GM19043 (cell line): ENCODE results near the gene PREPL.
"Not testable (repeated sequence)": the region's sequence is repeated elsewhere in the genome, so short reads cannot be mapped to it uniquely, and the experiment has no call there.

Source experiments
- ATAC-seq: cut with Tn5 transposase; IDR thresholded peaks from one replicate; pipeline ENCODE4 v1.9.1; 2021; ENCODE audit warnings: low read depth; ENCODE audit not compliant: unreplicated experiment

Gene PREPL

DNA sequence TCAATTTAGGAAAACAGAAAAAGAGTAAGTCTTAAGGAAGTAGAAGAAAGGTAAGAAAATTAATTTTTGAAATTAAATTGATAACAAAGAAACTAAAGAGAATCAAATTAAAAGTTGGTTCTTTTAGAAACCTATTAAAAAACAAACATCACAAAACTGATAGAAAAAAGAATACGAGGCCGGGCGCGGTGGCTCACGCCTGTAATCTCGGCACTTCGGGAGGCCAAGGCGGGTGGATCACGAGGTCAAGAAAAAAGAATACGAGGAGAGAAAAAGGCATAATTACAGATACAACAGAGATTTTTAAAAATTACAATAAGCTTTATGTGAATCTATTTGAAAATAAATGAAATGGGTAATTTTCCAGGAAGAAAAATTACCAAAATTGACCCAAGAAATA lies 11.8 kb downstream of the PREPL start:
- ATAC-seq, result no peak

DNA sequence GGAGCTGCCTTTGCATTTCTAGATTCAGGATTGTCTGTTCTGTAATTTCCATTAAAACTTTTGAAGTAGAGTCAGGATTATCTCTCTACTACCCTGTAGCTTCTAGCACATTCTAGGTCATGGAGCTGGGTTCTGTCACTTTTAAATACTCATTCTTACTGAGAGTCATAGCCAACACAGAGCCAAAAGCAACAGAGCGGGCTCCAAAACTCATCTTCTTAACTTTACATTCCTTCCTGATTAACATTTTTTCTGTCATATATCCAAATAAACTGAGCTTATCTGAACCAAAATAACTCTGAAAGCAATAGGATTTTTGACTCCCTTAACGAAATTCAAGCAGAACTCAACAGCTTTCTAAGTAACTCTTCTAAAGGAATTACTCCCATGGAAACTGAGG lies 12.9 kb downstream of the PREPL start:
- no peak for ATAC-seq

DNA sequence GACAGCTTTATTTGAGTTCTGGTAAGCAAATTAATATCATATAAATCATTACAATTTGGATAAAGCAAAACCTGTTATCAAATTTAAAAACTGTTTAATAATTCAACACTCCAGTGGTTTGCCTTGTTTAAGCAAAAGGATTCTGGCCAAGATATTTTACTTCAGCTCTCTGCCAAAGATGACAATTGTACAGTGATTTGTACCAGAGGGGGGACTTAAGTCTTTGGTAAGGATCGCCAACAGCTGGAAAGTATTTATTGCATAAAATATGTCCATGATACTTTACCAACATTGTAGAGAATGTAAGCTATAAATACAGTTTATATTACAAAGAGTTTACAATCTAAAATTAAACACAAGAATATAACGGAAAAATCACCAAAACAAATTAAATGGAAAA lies 13.8 kb downstream of the PREPL start:
- no peak for ATAC-seq

DNA sequence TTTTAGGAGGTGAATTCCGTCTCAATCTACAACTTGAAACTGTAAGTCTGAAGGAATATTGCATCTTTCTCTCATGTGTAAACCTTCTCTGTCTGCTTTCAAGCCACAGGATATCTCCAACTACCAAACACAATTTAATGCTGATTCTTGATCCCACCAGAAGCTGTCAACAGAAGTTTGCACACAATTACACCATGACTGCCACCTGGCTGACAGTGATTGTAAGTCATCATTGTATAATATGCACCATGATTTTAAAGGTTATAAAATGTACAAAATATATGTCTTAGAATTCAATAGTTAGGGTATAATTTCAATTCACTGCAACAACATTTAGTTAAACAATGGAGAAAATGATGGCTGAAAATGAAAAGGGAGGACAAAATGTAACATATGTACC lies 18.4 kb downstream of the PREPL start:
- no peak for ATAC-seq

DNA sequence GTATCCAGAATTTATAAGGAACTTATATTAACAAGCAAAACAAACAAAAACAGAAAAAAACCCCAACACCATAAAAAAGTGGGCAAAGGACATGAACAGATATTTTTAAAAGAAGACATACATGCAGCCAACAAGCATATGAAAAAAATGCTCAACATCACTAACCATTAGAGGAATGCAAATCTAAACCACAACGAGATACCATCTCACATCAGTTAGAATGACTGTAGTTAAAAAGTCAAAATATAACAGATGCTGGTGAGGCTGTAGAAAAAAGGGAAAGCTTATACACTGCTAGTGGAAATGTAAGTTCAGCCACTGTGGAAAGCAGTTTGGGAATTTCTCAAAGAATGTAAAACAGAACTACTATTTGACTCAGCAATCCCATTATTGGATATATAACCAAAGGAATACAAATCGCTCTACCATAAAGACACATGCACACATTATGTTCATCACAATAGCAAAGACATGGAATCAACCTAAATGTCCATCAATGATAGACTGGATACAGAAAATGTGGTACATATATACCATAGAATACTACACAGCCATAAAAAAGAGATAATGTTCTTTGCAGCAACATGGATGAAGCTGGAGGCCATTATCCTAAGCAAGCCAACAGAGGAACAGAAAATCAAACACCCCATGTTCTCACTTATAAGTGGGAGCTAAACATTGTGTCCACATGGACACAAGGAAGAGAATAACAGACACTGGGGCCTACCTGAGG lies 25.3 kb downstream of the PREPL start:
- no peak for ATAC-seq

DNA sequence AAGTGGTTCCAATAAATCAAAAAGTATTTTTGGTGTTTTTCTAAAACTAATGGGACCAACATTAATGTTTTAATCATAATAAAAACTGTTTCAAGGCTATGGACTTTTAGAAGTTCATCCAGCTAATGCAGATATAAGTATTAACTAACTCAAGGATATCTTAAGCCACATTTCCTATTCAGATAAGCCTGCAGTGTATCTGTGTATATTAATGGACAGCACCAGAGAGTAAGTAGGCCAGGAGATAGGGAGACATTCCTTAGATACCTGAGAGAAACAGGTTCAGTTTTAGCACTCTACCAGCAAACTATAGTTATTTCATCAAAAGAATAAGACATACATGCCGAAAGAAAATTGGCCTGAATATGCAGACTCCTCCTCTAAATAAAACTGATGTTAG lies 27.3 kb downstream of the PREPL start:
- no peak for ATAC-seq

DNA sequence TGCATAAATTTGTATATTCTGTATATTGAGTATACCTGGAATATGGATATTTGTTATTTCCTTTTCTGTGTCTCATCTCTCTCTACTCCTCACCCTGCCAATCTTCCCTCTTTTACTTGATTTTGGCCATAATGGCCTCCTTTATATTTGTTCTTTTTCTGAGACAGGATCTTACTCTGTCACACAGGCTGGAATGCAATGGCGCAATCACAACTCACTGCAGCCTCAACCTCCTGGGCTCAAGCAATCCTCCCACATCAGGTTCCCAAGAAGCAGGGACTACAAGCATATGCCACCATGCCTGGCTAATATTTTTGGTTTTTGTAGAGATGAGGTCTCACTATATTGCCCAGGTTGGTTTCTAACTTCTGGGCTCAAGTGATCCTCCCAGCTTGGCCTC lies 30.5 kb downstream of the PREPL start:
- no peak for ATAC-seq

DNA sequence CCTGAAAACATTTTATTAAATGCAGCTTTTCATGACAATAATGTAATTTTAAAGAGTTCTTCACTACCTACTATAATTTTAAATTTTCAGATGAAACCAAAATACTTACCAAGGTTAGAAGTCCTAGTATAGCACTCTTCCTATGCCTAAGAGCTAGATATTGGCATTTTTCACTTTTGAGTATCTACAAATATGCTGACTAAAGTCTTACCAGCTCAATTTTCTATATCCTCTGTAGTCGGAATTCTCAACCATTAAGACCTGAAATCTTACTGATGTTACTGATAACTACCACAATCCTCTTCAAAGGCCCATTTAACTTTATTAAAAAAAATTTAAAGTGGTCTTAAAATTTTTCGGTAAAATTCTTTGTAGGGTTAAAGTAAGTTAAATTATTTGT lies 32.0 kb downstream of the PREPL start:
- no peak for ATAC-seq

DNA sequence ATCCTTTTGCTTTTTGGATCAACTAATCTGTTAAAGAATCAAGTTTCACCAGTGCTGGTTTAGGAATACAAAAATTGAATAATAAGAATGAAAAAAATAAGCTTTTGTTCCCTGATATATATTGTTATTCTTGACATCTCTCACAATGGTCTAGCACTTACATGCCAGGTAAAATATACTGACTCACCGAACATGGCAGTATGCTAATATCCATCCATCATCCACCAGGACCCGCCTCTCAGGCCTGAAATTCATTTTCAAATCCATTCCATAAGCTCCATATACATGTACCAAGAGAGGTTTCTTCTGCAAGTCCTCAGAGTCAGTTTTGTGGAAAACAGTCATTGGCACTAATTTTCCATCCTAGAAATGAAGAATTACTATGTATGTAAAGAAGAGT lies 32.5 kb downstream of the PREPL start:
- ATAC-seq, result no peak

DNA sequence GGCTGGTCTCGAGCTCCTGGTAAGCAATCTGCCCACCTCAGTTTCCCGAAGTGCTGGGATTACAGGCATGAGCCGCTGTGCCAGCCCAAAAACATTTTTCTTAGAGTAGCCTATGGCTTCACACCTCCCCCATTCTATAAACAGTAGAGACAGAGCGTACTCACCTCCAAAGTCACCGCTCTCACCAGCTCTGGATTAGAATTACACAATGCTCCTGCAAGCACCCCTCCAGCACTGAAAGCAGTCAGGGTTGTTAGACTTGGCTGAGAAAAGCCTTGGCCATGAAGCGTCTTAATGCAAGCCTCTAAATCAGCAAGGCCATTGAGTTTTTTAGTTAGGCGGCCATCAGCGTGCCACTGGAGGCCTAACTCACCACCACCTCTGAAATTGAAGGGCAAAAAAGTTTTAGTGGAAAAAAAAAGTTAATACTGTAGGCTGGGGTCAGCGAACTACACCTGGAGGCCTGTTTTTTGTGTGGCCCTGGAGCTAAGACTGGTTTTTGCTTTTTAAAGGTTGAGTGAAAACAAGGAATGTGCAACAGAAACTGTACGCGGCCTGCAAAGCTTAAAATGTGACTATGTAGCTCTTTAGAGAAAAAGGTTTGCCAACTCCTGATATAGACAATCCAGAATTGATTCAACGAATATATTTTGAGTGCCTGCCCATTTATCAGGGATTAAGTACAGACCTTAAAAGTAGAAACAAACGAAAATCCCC lies 34.6 kb downstream of the PREPL start:
- no peak for ATAC-seq

DNA sequence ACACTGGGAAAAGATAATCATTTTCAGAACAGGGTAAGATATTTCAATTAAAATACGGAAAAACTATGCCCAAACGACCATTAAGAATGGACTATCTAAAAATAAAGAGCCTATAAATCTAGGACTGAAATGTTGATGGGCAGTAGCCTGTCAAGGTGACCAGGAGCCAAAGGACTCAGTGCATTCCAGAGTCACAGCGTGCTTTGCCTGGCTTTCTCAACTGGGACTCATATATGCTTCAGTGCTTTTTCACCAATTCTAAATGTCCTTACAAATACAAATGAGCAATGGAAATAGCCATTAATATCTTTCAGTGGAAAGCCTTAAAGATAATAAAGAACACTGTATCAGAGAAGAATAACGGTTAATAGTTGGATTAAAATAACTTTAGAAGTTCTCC lies 35.4 kb downstream of the PREPL start:
- ATAC-seq, result no peak

DNA sequence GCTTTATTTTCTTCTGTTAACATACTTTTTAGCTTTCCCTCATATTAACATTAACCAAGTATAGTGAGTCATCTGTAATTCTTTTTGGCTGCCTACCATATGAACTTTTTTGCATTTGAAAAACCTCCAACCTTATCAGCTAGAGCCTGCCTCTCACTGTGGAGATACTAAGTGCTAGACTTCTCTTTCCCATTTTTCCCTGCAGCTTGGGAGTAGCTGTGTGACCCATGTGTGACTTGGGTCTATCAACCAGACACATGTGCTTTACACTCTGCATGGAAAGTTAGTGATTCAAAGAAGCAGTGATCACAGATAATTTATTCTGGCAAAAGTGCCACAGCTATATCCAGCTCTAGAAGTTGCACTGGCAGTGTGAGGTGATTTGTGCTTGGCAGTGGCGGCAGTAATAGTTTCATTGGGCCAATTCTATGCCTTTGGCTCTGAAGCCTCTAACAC lies 36.3 kb downstream of the PREPL start:
- no peak for ATAC-seq

DNA sequence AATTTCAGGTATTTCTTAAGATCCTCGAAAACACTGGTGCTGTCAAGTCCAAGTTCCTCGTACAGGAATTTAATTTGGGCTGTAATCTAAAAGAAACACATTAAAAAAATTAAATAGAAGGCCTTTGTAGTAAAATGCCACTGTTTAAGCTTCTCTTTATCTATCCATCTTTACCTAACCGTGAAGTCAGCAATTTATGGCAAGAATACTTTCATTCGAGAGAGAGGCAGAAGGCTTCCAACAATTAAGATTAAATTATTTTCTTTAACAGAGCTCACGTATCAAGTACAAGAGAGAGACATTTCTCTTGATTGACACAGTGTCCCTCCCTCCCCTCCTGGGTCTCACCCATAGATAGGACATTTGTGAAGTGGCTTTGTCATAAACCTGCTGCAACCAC lies 39.9 kb downstream of the PREPL start:
- no peak for ATAC-seq

DNA sequence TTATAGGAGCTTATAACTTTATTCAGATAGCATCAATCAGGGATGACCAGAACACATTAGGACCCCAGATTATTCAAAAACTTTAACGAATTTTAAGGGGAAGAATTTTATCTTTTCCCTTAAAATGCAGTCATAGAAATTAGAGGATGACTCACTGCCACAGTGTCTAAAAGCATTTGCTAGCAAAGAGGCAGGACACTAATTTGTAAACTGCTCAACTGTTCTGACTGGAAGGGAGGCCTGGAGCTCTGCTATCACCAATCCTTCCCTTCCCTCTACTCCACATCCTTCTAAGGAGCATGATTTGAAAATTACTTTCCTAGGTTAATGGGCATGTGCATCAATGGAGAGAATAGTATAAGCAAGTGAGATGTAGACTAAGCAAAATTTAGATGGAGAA lies 40.5 kb downstream of the PREPL start:
- ATAC-seq, result no peak

DNA sequence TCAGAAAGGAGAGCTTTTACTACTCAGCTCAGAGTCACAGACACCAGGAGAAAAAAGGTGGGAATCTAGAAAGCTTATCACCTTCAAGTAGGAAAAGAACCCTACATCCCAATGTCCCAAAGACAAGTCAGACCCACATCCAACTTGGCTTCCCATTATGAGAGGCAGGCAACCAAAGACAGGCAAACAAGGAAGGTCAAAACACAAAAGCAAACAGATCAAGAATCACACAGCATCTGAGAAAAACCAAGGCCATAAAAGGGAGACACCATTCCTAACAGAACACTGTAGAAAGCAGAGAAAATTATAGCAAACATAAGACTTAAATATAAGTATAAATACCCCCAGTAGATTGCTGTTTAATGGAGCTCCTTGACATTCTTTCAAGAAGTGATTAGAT lies 45.3 kb downstream of the PREPL start:
- ATAC-seq, result no peak

DNA sequence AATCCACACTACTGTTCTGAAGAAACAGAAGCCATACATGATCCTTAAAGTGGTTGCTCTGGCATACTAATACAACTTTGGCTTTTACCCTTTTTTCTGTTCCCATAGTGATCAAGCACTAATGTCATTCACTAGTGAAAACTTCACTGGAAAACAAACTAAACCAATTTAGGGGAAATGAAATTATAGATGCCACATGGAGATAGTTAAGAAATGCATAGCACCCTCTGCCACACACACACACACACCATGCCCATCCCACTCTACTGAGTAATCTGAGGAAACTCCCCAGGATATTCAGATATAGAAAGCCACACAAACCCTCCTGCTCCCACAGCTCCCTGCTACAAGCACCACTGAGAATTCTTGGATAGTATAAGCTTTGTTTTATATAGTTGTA lies 46.9 kb downstream of the PREPL start:
- ATAC-seq, result no peak

DNA sequence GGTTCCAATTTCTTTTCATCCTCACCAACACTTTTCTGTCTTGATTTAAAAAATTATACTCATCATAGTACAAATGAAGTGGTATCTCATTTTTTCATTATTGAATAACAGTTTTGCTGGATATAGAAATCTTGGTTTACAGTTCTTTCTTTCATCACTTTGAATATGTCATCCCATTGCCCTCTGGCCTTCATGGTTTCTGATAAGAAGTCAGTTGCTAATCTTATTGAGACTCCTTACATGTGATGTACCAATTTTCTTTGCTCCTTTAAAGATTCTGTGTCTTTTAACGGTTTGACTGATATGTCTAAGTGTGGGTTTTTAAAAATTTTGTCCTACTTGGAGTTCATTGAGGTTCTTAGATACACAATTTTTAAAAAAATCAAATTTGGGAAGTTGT lies 51.0 kb downstream of the PREPL start:
- no peak for ATAC-seq

DNA sequence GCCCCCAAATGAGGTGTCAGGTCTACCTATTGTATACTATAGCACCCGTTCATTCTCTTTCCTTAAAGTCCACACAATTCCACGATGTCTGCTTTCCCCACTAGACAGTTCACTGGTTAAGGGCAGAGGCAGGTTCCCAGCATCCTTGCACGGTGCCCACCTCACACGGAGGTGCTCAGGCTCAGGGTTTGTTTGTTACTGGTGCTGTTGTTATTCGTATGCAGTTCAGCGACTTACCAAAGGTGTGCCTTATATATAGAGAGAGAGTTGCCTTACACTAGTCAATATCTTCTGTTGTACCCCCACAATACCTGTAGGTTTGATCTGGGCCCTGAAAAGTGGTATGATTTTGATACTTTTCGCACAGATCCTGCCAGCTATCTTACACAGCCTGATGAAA lies 55.4 kb downstream of the PREPL start:
- no peak for ATAC-seq

DNA sequence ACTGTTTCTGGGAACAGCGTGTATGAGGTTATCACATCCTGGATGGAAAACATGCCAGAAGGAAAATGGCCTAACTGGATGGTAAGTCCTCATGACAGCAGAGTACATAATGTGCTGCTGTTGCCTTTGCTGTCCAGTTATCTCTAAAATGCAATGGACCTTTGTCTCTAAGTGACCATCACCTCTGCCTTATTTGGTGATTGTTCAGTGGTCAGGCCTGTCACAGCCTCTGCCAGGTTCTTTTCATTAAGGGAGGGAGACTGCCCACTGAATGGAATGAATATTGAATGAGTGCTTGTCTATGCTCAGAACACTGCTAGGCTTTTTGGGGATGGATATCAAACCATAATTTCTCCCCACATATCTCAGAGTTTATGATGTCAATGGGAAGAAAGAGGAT lies 57.0 kb downstream of the PREPL start:
- no peak for ATAC-seq

DNA sequence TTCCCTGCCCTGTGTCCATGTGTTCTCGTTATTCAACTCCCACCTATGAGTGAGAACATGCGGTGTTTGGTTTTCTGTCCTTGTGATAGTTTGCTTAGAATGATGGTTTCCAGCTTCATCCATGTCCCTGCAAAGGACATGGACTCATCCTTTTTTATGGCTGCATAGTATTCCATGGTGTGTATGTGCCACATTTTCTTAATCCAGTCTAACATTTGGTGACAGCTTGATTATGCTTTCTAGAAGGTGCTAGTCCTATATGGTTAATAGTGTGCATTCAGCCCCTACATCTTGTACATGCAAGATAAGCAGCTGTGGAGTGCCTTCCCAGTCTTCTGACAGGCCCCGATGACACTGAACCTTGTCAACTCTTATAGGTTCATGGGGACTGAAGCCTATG lies 57.5 kb downstream of the PREPL start:
- ATAC-seq, result not testable (repeated sequence)

DNA sequence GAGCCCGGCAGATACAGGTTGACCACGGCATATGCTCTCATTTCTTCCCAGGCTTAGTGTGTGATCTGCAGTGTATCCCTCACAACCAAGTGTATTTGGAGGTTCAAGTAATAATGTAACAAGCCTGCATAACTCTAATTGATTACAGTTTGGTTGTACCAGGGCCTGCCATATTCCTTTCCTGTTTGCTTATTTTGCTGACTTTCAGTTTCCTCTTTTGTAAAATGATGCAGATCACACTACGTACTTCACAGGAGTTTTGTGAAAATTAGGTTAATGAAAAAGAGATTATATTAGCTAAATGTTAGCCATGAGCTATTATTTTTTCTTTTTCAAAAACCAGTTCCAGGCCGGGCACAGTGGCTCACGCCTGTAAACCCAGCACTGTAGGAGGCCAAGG lies 60.2 kb downstream of the PREPL start:
- no peak for ATAC-seq

DNA sequence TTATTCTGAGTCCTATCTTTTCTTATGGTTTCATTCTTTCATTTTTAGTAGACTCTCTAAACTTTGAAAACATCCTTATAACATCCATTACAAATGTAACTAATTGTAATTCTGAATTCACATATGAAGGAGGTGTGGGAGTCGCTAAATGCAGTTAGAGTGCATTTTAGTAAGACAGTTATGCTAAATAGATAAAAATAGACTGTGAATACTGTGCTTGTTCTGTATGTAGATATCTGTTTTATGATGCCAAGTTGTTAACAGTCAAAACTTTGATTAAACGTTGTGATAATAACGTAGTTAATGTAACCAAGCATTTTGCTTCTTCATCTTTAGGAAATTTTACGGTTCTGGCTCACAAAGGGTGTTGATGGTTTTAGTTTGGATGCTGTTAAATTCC lies 61.7 kb downstream of the PREPL start:
- no peak for ATAC-seq
